HTERT RPE-1 (cell line): ENCODE results near the gene POLK.

Source experiments
- in situ Hi-C: fragments of 300-500 bp; cut with MboI; formaldehyde crosslinking; loops from 4 replicates; pipeline ENCODE4 v1.14.3; 2020; ENCODE audit warnings: low sequenced_read_pairs

Gene POLK

DNA sequence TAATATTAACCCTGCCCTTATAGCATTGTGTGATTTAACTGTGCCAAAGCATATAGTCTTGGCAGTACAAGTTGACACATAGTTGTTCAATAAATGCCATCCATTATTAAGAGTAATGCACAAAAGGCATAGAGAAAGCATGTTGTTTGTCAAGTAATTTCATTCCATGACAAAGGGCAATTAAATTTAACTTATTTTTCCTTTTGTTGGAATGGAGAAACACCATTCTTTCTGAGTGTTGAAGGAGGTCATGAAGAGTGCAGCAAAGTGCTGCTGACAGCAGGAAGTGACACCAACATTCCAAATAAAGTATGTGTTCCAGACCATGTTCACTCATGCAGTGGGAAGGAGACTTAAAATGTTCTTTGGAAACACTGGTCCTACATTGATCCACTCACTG lies 128.7 kb downstream of the POLK start:
- in situ Hi-C loops = no loop called here

DNA sequence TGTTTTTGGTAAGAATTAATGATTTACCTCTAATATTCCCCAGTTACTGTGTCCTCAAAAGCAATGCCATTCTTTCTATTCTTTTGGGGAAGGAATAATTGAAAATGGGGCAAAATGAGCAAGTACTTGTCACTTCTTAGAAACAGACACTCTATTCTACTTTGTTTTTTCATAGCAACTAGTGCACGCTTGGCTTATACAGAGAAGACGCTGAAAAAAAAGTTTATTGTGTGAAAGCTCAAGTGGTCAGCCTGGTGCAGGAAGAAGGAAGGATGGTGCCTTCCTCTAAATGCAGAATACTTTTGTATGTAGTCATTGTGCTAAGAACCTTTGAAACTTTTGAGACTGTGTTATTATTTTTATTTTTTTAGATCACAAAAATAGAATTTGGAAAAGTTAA lies 129.1 kb downstream of the POLK start:
- in situ Hi-C loops = no loop called here

DNA sequence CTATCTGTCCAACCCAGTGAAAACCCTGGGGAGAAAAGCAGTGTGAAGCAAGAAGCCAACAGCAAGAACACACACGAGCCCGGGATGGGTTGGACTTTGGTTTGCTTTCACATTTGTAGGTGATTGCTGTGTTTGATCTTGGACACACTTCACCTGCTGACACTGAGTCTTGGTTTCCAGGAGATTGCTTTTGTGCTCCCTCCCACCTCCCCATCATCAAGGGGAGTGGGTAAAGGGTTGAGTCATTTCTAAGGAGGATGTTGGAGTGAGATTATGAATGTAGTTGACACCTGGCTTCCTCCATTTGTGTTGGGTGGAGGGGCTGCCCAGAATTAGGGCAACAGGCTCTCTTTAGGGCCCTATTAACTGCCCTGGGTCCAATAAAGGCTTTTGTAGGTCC lies 137.0 kb downstream of the POLK start:
- in situ Hi-C loops = no loop called here
